Measurements from ENCODE around the gene FOXJ3. TPM values are rescaled to one million over a fixed set of nuclear protein-coding genes. Genes with fewer than 3 reads are reported as not detected.

FOXJ3 gene
- total RNA-seq, 1 experiment from 2014 or later = 51.1 TPM

GRCh38 chr1:42305639-42306038 lies 29.4 kb downstream of the FOXJ3 start:
- ATAC-seq = no peak
- H3K36me3 ChIP-seq (ENCODE audit: control insufficient read depth in 1 of 2, insufficient read depth in 2 of 2, low read length in 2 of 2) = peaks cover 0 to 14% of the 10 kb centered on the region in 2 experiments; a peak in 2 of 4 replicates
- BruUV-seq (replicated peaks) = no TSS peak
- H3K79me2 ChIP-seq (ENCODE audit: insufficient read depth, low read length) = peaks cover 90% of the 10 kb centered on the region
- intact Hi-C loops (cut with micrococcal nuclease) = no loop called here
- DNase-seq (ENCODE audit: low read depth, low spot score) = no peak
- no peak overlapping the region for H3K4me2 ChIP-seq (ENCODE audit: low read length)
- H3K4me3 ChIP-seq (replicated peaks in 1 of 2; ENCODE audit: low read depth in 1 of 2, low read length in 2 of 2) = no peak overlapping the region
- H2AFZ ChIP-seq (ENCODE audit: low read depth, low read length, poor library complexity, severe bottlenecking) = no peak overlapping the region
- no peak overlapping the region for H3K27ac ChIP-seq (ENCODE audit: low read depth, low read length)
- ChIA-PET CTCF (no interaction called here), RAD21 (ENCODE audit: low non-redundant PET in 1 of 2, low total read pairs in 2 of 2, uncharacterized antibody in 2 of 2, unreplicated experiment in 2 of 2) (no interaction called here), POLR2A (no interaction called here)
- H3K27me3 ChIP-seq (ENCODE audit: insufficient read depth, low read length) = no peaks in the 10 kb centered on the region
- TF ChIP-seq REST (IDR thresholded peaks at IDR 0.05; ENCODE audit: low read depth) = no peak
- no peak for TF ChIP-seq POLR2A (IDR thresholded peaks at IDR 0.05; ENCODE audit: borderline replicate concordance, extremely low read depth, insufficient read depth, insufficient read length)
- no peak for TF ChIP-seq CBX3 (IDR thresholded peaks at IDR 0.05; ENCODE audit: low read depth)
- H3K4me1 ChIP-seq (ENCODE audit: control insufficient read depth in 1 of 2, insufficient read depth in 2 of 2, low read length in 2 of 2) = no peaks in the 10 kb centered on the region
- no peaks in the 10 kb centered on the region for H3K9me3 ChIP-seq (ENCODE audit: control insufficient read depth in 1 of 2, insufficient read depth in 1 of 2, low read depth in 1 of 2, low read length in 2 of 2)
- no peak overlapping the region for H3K9ac ChIP-seq (ENCODE audit: low read length)
- H4K20me1 ChIP-seq (ENCODE audit: insufficient read depth) = peaks cover 16% of the 10 kb centered on the region; the same call in 1 of the 2 replicates
- H3K9me2 ChIP-seq (ENCODE audit: insufficient read depth) = no peaks in the 10 kb centered on the region

GRCh38 chr1:42302034-42302433 lies 33.0 kb downstream of the FOXJ3 start:
- H3K36me3 ChIP-seq (ENCODE audit: control insufficient read depth in 1 of 2, insufficient read depth in 2 of 2, low read length in 2 of 2) = peaks cover 0 to 7% of the 10 kb centered on the region in 2 experiments; a peak in 1 of 4 replicates
- no peak for ATAC-seq
- H3K27me3 ChIP-seq (ENCODE audit: insufficient read depth, low read length) = no peaks in the 10 kb centered on the region
- no peaks in the 10 kb centered on the region for H3K9me3 ChIP-seq (ENCODE audit: control insufficient read depth in 1 of 2, insufficient read depth in 1 of 2, low read depth in 1 of 2, low read length in 2 of 2)
- no peak overlapping the region for H3K9ac ChIP-seq (ENCODE audit: low read length)
- ChIA-PET RAD21 (ENCODE audit: low non-redundant PET in 1 of 2, low total read pairs in 2 of 2, uncharacterized antibody in 2 of 2, unreplicated experiment in 2 of 2) (no interaction called here), POLR2A (no interaction called here), CTCF (no interaction called here)
- no peaks in the 10 kb centered on the region for H3K4me1 ChIP-seq (ENCODE audit: control insufficient read depth in 1 of 2, insufficient read depth in 2 of 2, low read length in 2 of 2)
- no peaks in the 10 kb centered on the region for H3K9me2 ChIP-seq (ENCODE audit: insufficient read depth)
- no peak for DNase-seq (ENCODE audit: low read depth, low spot score)
- intact Hi-C loops (cut with micrococcal nuclease) = no loop called here
- H4K20me1 ChIP-seq (ENCODE audit: insufficient read depth) = peaks cover 4% of the 10 kb centered on the region; the same call in 1 of the 2 replicates
- H3K27ac ChIP-seq (ENCODE audit: low read depth, low read length) = no peak overlapping the region
- H3K4me2 ChIP-seq (ENCODE audit: low read length) = no peak overlapping the region
- no peak overlapping the region for H2AFZ ChIP-seq (ENCODE audit: low read depth, low read length, poor library complexity, severe bottlenecking)
- peaks cover 73% of the 10 kb centered on the region for H3K79me2 ChIP-seq (ENCODE audit: insufficient read depth, low read length)
- BruUV-seq (replicated peaks) = no TSS peak
- H3K4me3 ChIP-seq (replicated peaks in 1 of 2; ENCODE audit: low read depth in 1 of 2, low read length in 2 of 2) = no peak overlapping the region
- no peak for TF ChIP-seq CEBPB (IDR thresholded peaks at IDR 0.05; ENCODE audit: low read depth)
- no peak for TF ChIP-seq SRF (IDR thresholded peaks at IDR 0.05; ENCODE audit: low read depth)
- TF ChIP-seq ZBTB33 (IDR thresholded peaks at IDR 0.05; ENCODE audit: extremely low read depth, insufficient replicate concordance, low read length) = no peak
- no peak for TF ChIP-seq EZH2phosphoT487 (IDR thresholded peaks at IDR 0.05; ENCODE audit: borderline replicate concordance)
- no peak for TF ChIP-seq JUND (IDR thresholded peaks at IDR 0.05)
- TF ChIP-seq CTCF (IDR thresholded peaks at IDR 0.05 in 2 of 3, conservative IDR thresholded peaks at IDR 0.05 in 1 of 3; ENCODE audit: borderline replicate concordance in 1 of 3, insufficient read depth in 1 of 3, low read depth in 2 of 3, low read length in 2 of 3) = no peak
- no peak for TF ChIP-seq ZFX (IDR thresholded peaks at IDR 0.05)
- no peak for TF ChIP-seq ELF1 (IDR thresholded peaks at IDR 0.05; ENCODE audit: borderline replicate concordance, low read depth)
- TF ChIP-seq POLR2AphosphoS5 (IDR thresholded peaks at IDR 0.05; ENCODE audit: low read depth, low read length) = no peak
- no peak for TF ChIP-seq TCF7L2 (IDR thresholded peaks at IDR 0.05; ENCODE audit: borderline replicate concordance, extremely low read depth, insufficient read depth, insufficient read length)
- TF ChIP-seq YY1 (IDR thresholded peaks at IDR 0.05; ENCODE audit: extremely low read depth, insufficient replicate concordance, low read depth, low read length) = no peak
